Vagina (tissue), 2 donors: ENCODE measurements around the gene TTC7B.

Experiments
- CTCF ChIP-seq, 3 experiments: fragments of 450-650 bp in 2 of 3; fragments of 200-600 bp in 1 of 3; sonication (generic) in 1 of 3; IDR thresholded peaks; one replicate each; pipeline ENCODE4 v1.5.1; 2017 to 2019; ENCODE audit warnings: antibody characterized with exemption in 3 of 3, mild to moderate bottlenecking in 2 of 3, moderate library complexity in 2 of 3
- POLR2A ChIP-seq, 2 donors: fragments of 450-650 bp; IDR thresholded peaks; one replicate each; pipeline ENCODE4 v1.6.1; 2017; ENCODE audit warnings: antibody characterized with exemption in 2 of 2, mild to moderate bottlenecking in 2 of 2, moderate library complexity in 2 of 2
- POLR2AphosphoS5 ChIP-seq, 2 donors: sonication (generic); formaldehyde crosslinking; IDR thresholded peaks; one replicate each; pipeline ENCODE4 v1.9.0; 2017; ENCODE audit warnings: antibody characterized with exemption in 2 of 2, mild to moderate bottlenecking in 2 of 2, low read depth in 1 of 2; ENCODE audit not compliant: insufficient read depth in 1 of 2

- no peak for TF ChIP-seq CTCF (IDR thresholded peaks at IDR 0.05)
- TF ChIP-seq POLR2A (IDR thresholded peaks at IDR 0.05): no peak
- no peak for TF ChIP-seq POLR2AphosphoS5 (IDR thresholded peaks at IDR 0.05; ENCODE audit: insufficient read depth in 1 of 2, low read depth in 1 of 2)
Measured at GRCh38 chr14:90577661-90578282, 238.5 kb downstream of the TTC7B start.
